Thyroid gland (tissue), 4 donors: ENCODE results near the gene MAPT. TPM values are rescaled to one million over a fixed set of nuclear protein-coding genes. Genes with fewer than 3 reads are reported as not detected.

Source experiments
- DNase-seq, 2 donors: peaks; one replicate each; pipeline ENCODE4 v3.0.0-alpha.2; 2019
- H3K27ac ChIP-seq, 3 donors: fragments of 200-600 bp; sonication (generic); 1 replicate in 2 of 3; 2 replicates in 1 of 3; pipeline ENCODE4 v1.5.1; 2016 to 2019; ENCODE audit warnings: mild to moderate bottlenecking in 1 of 3, moderate library complexity in 1 of 3
- H3K27me3 ChIP-seq: fragments of 200-600 bp; sonication (generic); one replicate; pipeline ENCODE4 v1.5.1; 2019
- H3K36me3 ChIP-seq, 2 donors: fragments of 200-600 bp; sonication (generic); one replicate each; pipeline ENCODE4 v1.5.1; 2016 to 2019
- H3K4me1 ChIP-seq, 2 donors: fragments of 200-600 bp; sonication (generic); one replicate each; pipeline ENCODE4 v1.5.1; 2017 to 2019
- H3K4me3 ChIP-seq, 3 donors: fragments of 200-600 bp; sonication (generic); replicated peaks in 1 of 3; 1 replicate in 2 of 3; 2 replicates in 1 of 3; pipeline ENCODE4 v1.5.1; 2016; ENCODE audit warnings: mild to moderate bottlenecking in 1 of 3
- H3K9me3 ChIP-seq: fragments of 200-600 bp; sonication (generic); one replicate; pipeline ENCODE4 v1.5.1; 2017
- CTCF ChIP-seq, 6 experiments: fragments of 200-600 bp in 3 of 6; fragments of 450-650 bp in 3 of 6; sonication (generic) in 3 of 6; IDR thresholded peaks; one replicate each; pipeline ENCODE4 v1.5.1; 2016 to 2019; ENCODE audit warnings: antibody characterized with exemption in 6 of 6, mild to moderate bottlenecking in 2 of 6, inconsistent platforms in 1 of 6, moderate library complexity in 1 of 6
- POLR2A ChIP-seq, 2 donors: fragments of 450-650 bp; IDR thresholded peaks; one replicate each; pipeline ENCODE4 v1.6.1; 2017; ENCODE audit warnings: antibody characterized with exemption in 2 of 2, mild to moderate bottlenecking in 2 of 2, moderate library complexity in 1 of 2
- WGBS, 2 donors: methylation state at CpG; one replicate each; pipeline ENCODE4 v1.1.5; 2017; 5-methylcytosine and 5-hydroxymethylcytosine counted together
- intact Hi-C: fragments of 100-400 bp; cut with DNase I; formaldehyde crosslinking; loops from one replicate; pipeline ENCODE4 v1.15.1; 2023
- total RNA-seq, 4 donors: library from RNA; depleted of rRNA; stranded (reverse); fragments of >200 nt; gene quantifications; one replicate each; pipeline ENCODE4 v1.2.3, GENCODE V29; 2016

Gene MAPT
- total RNA-seq, 4 donors from 2014 or later, result 0.54 to 1.8 (median 0.92) TPM

GRCh38 chr17:45873728-45874127, 20.6 kb upstream of the MAPT start:
- no peaks in the 10 kb centered on the region for H3K27me3 ChIP-seq
- 29 to 45% methylated on average over 6 of the region's 6 CpGs for WGBS, 2 donors
- intact Hi-C loops, result no loop called here
- no peaks in the 10 kb centered on the region for H3K9me3 ChIP-seq
- no peak for DNase-seq
- no peaks in the 10 kb centered on the region for H3K36me3 ChIP-seq
- no peak overlapping the region for H3K27ac ChIP-seq
- TF ChIP-seq POLR2A (IDR thresholded peaks at IDR 0.05) (no peak), CTCF (IDR thresholded peaks at IDR 0.05) (no peak)
- no peak overlapping the region for H3K4me3 ChIP-seq
- H3K4me1 ChIP-seq, result no peaks in the 10 kb centered on the region

- Histone ChIP-seq H3K9me3 (no peaks in the 10 kb centered on the region), H3K4me3 (no peak overlapping the region), H3K27me3 (no peaks in the 10 kb centered on the region), H3K4me1 (no peaks in the 10 kb centered on the region), H3K36me3 (no peaks in the 10 kb centered on the region), H3K27ac (no peak overlapping the region)
- 67 to 69% methylated on average over 3 of the region's 3 CpGs for WGBS, 2 donors
- no peak for DNase-seq
- TF ChIP-seq POLR2A (IDR thresholded peaks at IDR 0.05), result no peak
- TF ChIP-seq CTCF (IDR thresholded peaks at IDR 0.05), result no peak
- intact Hi-C loops, result no loop called here
These were observed 20.2 kb upstream of the MAPT start for GRCh38 chr17:45874151-45874550.

- H3K9me3 ChIP-seq, result no peaks in the 10 kb centered on the region
- 80 to 81% methylated on average over 3 of the region's 3 CpGs for WGBS, 2 donors
- intact Hi-C loops, result no loop called here
- TF ChIP-seq POLR2A (IDR thresholded peaks at IDR 0.05), result no peak
- no peak for TF ChIP-seq CTCF (IDR thresholded peaks at IDR 0.05)
- no peak for DNase-seq
- H3K36me3 ChIP-seq, result no peaks in the 10 kb centered on the region
- H3K27me3 ChIP-seq, result no peaks in the 10 kb centered on the region
- no peaks in the 10 kb centered on the region for H3K4me1 ChIP-seq
- H3K27ac ChIP-seq, result no peak overlapping the region
- no peak overlapping the region for H3K4me3 ChIP-seq
These were observed 17.8 kb upstream of the MAPT start for GRCh38 chr17:45876539-45876938.

GRCh38 chr17:45877467-45877866, 16.9 kb upstream of the MAPT start:
- Histone ChIP-seq H3K4me1 (no peaks in the 10 kb centered on the region), H3K36me3 (no peaks in the 10 kb centered on the region), H3K4me3 (no peak overlapping the region), H3K27ac (no peak overlapping the region), H3K27me3 (no peaks in the 10 kb centered on the region), H3K9me3 (no peaks in the 10 kb centered on the region)
- 63 to 88% methylated on average over 1 of the region's 1 CpG for WGBS, 2 donors
- no peak for DNase-seq
- intact Hi-C loops, result no loop called here
- TF ChIP-seq CTCF (IDR thresholded peaks at IDR 0.05), result no peak

- WGBS, 2 donors, result 94 to 100% methylated on average over 1 to 2 of the region's 2 CpGs
- Histone ChIP-seq H3K4me3 (no peak overlapping the region), H3K36me3 (no peaks in the 10 kb centered on the region), H3K27ac (no peak overlapping the region), H3K9me3 (no peaks in the 10 kb centered on the region), H3K4me1 (no peaks in the 10 kb centered on the region), H3K27me3 (no peaks in the 10 kb centered on the region)
- intact Hi-C loops, result no loop called here
- TF ChIP-seq POLR2A (IDR thresholded peaks at IDR 0.05) (no peak), CTCF (IDR thresholded peaks at IDR 0.05) (no peak)
- no peak for DNase-seq
These were observed 11.3 kb upstream of the MAPT start for GRCh38 chr17:45883063-45883462.
